GM12872 (cell line): ENCODE results near the gene AIP.

Experiments used
- TF ChIP-seq, protein P1 (sequence below): IDR thresholded peaks from 3 replicates; pipeline ENCODE4 v1.5.1; 2011; ENCODE audit warnings: low read depth, mild to moderate bottlenecking, low read length, moderate library complexity; ENCODE audit not compliant: insufficient read depth

AIP gene

GRCh38 chr11:67538823-67539505, 56.1 kb downstream of the AIP start:
- TF ChIP-seq, protein P1, sequence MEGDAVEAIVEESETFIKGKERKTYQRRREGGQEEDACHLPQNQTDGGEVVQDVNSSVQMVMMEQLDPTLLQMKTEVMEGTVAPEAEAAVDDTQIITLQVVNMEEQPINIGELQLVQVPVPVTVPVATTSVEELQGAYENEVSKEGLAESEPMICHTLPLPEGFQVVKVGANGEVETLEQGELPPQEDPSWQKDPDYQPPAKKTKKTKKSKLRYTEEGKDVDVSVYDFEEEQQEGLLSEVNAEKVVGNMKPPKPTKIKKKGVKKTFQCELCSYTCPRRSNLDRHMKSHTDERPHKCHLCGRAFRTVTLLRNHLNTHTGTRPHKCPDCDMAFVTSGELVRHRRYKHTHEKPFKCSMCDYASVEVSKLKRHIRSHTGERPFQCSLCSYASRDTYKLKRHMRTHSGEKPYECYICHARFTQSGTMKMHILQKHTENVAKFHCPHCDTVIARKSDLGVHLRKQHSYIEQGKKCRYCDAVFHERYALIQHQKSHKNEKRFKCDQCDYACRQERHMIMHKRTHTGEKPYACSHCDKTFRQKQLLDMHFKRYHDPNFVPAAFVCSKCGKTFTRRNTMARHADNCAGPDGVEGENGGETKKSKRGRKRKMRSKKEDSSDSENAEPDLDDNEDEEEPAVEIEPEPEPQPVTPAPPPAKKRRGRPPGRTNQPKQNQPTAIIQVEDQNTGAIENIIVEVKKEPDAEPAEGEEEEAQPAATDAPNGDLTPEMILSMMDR, result no peak

DNA sequence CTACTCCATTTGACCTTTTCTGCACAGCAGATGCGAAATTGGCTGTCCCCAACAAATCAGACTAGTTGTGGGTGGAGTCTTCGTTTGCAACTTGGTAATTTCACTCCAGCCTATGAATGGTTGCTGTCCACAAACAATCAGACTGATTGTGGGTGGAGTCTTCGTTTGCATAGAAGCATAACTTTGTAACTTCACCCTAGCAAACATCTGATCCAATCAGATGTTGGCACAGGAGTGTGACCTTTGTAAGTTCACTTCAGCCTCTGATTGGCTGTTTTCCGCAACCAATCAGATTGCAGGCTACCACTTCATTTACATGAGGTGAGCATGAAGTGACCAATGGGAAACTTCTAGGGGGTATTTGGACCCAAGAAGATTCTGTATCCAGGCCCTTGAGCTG, 56.7 kb downstream of the AIP start:
- TF ChIP-seq, protein P1, result no peak
